ENCODE results near the gene MTURN.

MTURN gene

GRCh38 chr7:30139836-30140384 lies 5.1 kb downstream of the MTURN start:
- H3K9ac ChIP-seq (ENCODE audit: low read length): no peak overlapping the region
- H2BK5ac ChIP-seq (ENCODE audit: low read depth, low read length, poor library complexity, severe bottlenecking): no peak overlapping the region
- 76% methylated on average over 3 of the region's 4 CpGs for WGBS
- no peak overlapping the region for H3K27ac ChIP-seq (ENCODE audit: low read length, poor library complexity, severe bottlenecking)
- H3K4ac ChIP-seq (ENCODE audit: low read depth in 1 of 2, low read length in 2 of 2): no peak overlapping the region
- H3K4me1 ChIP-seq (ENCODE audit: control insufficient read depth, insufficient read depth, low read depth, low read length): peaks cover 8% of the 10 kb centered on the region
- no peak overlapping the region for H3K14ac ChIP-seq (ENCODE audit: low read length in 2 of 2)
- no peaks in the 10 kb centered on the region for H3K9me3 ChIP-seq (ENCODE audit: control insufficient read depth, low read length)
- peaks cover 0 to 3% of the 10 kb centered on the region in 2 experiments for H3K36me3 ChIP-seq (ENCODE audit: control insufficient read depth in 1 of 2, insufficient read depth in 2 of 2, low read depth in 1 of 2, low read length in 2 of 2)
- H4K91ac ChIP-seq (ENCODE audit: low read length): no peak overlapping the region
- no peak overlapping the region for H3K4me3 ChIP-seq (ENCODE audit: insufficient read depth in 1 of 2, low read depth in 1 of 2, low read length in 2 of 2)
- no peak overlapping the region for H3K18ac ChIP-seq (ENCODE audit: low read depth in 1 of 2, low read length in 2 of 2)
- H2BK12ac ChIP-seq (ENCODE audit: low read length in 2 of 2): no peak overlapping the region
- H3K23ac ChIP-seq (ENCODE audit: low read length in 2 of 2): no peak overlapping the region
- H4K8ac ChIP-seq (ENCODE audit: low read length): no peak overlapping the region
- no peak overlapping the region for H2BK15ac ChIP-seq (ENCODE audit: low read depth, poor library complexity, severe bottlenecking)
- H3K27me3 ChIP-seq (ENCODE audit: control insufficient read depth in 1 of 2, insufficient read depth in 1 of 2, low read length in 2 of 2): no peaks in the 10 kb centered on the region
- no peak for DNase-seq
- no peak overlapping the region for H2AFZ ChIP-seq (ENCODE audit: low read depth, low read length)
- H3K4me2 ChIP-seq (ENCODE audit: low read length, poor library complexity, severe bottlenecking): no peak overlapping the region
- H2BK120ac ChIP-seq (ENCODE audit: low read depth, low read length): no peak overlapping the region
- H2AK5ac ChIP-seq (ENCODE audit: low read length, severe bottlenecking): no peak overlapping the region
- H3K79me1 ChIP-seq (replicated peaks; ENCODE audit: low read length, poor library complexity, severe bottlenecking): peaks cover 10% of the 10 kb centered on the region

DNA sequence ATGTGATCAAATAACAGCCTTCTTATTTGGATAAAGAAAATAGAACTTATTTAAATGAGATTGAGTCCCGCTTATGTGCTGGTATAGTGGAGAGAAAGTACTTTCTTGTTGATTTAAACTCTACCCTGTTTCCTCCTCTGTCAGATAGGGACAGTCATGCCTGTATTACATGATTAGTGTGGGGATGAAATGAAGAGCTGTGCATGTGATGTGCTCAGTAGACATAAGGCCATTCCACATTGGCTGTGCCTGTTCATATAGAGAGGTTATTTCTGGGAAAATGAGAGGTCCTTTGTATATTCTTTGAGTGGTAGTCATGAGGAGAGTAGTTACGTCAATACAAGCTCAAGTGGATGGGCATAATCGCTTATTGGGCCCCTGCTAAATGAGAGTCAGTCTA lies 5.7 kb downstream of the MTURN start:
- Histone ChIP-seq H3K18ac (ENCODE audit: low read depth in 1 of 2, low read length in 2 of 2) (no peak overlapping the region), H2BK5ac (ENCODE audit: low read depth, low read length, poor library complexity, severe bottlenecking) (no peak overlapping the region), H3K9ac (ENCODE audit: low read length) (no peak overlapping the region), H2BK120ac (ENCODE audit: low read depth, low read length) (no peak overlapping the region), H2AFZ (ENCODE audit: low read depth, low read length) (no peak overlapping the region), H3K4me1 (ENCODE audit: control insufficient read depth, insufficient read depth, low read depth, low read length) (peaks cover 8% of the 10 kb centered on the region), H3K9me3 (ENCODE audit: control insufficient read depth, low read length) (no peaks in the 10 kb centered on the region), H4K8ac (ENCODE audit: low read length) (no peak overlapping the region), H3K27ac (ENCODE audit: low read length, poor library complexity, severe bottlenecking) (no peak overlapping the region), H3K4ac (ENCODE audit: low read depth in 1 of 2, low read length in 2 of 2) (no peak overlapping the region), H3K23ac (ENCODE audit: low read length in 2 of 2) (no peak overlapping the region), H2BK15ac (ENCODE audit: low read depth, poor library complexity, severe bottlenecking) (no peak overlapping the region), H2AK5ac (ENCODE audit: low read length, severe bottlenecking) (no peak overlapping the region), H4K91ac (ENCODE audit: low read length) (no peak overlapping the region), H3K4me2 (ENCODE audit: low read length, poor library complexity, severe bottlenecking) (no peak overlapping the region), H3K14ac (ENCODE audit: low read length in 2 of 2) (no peak overlapping the region), H2BK12ac (ENCODE audit: low read length in 2 of 2) (no peak overlapping the region), H3K79me1 (replicated peaks; ENCODE audit: low read length, poor library complexity, severe bottlenecking) (peaks cover 10% of the 10 kb centered on the region), H3K4me3 (ENCODE audit: insufficient read depth in 1 of 2, low read depth in 1 of 2, low read length in 2 of 2) (no peak overlapping the region), H3K36me3 (ENCODE audit: control insufficient read depth in 1 of 2, insufficient read depth in 2 of 2, low read depth in 1 of 2, low read length in 2 of 2) (peaks cover 0 to 3% of the 10 kb centered on the region in 2 experiments), H3K27me3 (ENCODE audit: control insufficient read depth in 1 of 2, insufficient read depth in 1 of 2, low read length in 2 of 2) (no peaks in the 10 kb centered on the region)
- WGBS: 97% methylated on average over 3 of the region's 3 CpGs
- DNase-seq: no peak

- H4K8ac ChIP-seq (ENCODE audit: low read length): no peak overlapping the region
- no peak overlapping the region for H3K4me2 ChIP-seq (ENCODE audit: low read length, poor library complexity, severe bottlenecking)
- no peak overlapping the region for H4K91ac ChIP-seq (ENCODE audit: low read length)
- H3K4ac ChIP-seq (ENCODE audit: low read depth in 1 of 2, low read length in 2 of 2): no peak overlapping the region
- H3K4me3 ChIP-seq (ENCODE audit: insufficient read depth in 1 of 2, low read depth in 1 of 2, low read length in 2 of 2): peak overlapping the region in 1 of 2 experiments; percentile 59
- H2BK120ac ChIP-seq (ENCODE audit: low read depth, low read length): no peak overlapping the region
- no peak overlapping the region for H3K18ac ChIP-seq (ENCODE audit: low read depth in 1 of 2, low read length in 2 of 2)
- no peak overlapping the region for H2AFZ ChIP-seq (ENCODE audit: low read depth, low read length)
- H3K36me3 ChIP-seq (ENCODE audit: control insufficient read depth in 1 of 2, insufficient read depth in 2 of 2, low read depth in 1 of 2, low read length in 2 of 2): peaks cover 0 to 9% of the 10 kb centered on the region in 2 experiments
- peaks cover 4% of the 10 kb centered on the region for H3K4me1 ChIP-seq (ENCODE audit: control insufficient read depth, insufficient read depth, low read depth, low read length)
- H2BK5ac ChIP-seq (ENCODE audit: low read depth, low read length, poor library complexity, severe bottlenecking): no peak overlapping the region
- no peaks in the 10 kb centered on the region for H3K27me3 ChIP-seq (ENCODE audit: control insufficient read depth in 1 of 2, insufficient read depth in 1 of 2, low read length in 2 of 2)
- H3K9ac ChIP-seq (ENCODE audit: low read length): peak overlapping the region; percentile 78
- H2BK15ac ChIP-seq (ENCODE audit: low read depth, poor library complexity, severe bottlenecking): no peak overlapping the region
- H3K27ac ChIP-seq (ENCODE audit: low read length, poor library complexity, severe bottlenecking): no peak overlapping the region
- 91% methylated on average over 9 of the region's 9 CpGs for WGBS
- H2BK12ac ChIP-seq (ENCODE audit: low read length in 2 of 2): no peak overlapping the region
- H3K14ac ChIP-seq (ENCODE audit: low read length in 2 of 2): no peak overlapping the region
- DNase-seq: peak; percentile 15
- no peak overlapping the region for H2AK5ac ChIP-seq (ENCODE audit: low read length, severe bottlenecking)
- H3K23ac ChIP-seq (ENCODE audit: low read length in 2 of 2): no peak overlapping the region
- H3K79me1 ChIP-seq (replicated peaks; ENCODE audit: low read length, poor library complexity, severe bottlenecking): peaks cover 10% of the 10 kb centered on the region
- H3K9me3 ChIP-seq (ENCODE audit: control insufficient read depth, low read length): no peaks in the 10 kb centered on the region
These were observed 7.9 kb downstream of the MTURN start for GRCh38 chr7:30142710-30143109.

DNA sequence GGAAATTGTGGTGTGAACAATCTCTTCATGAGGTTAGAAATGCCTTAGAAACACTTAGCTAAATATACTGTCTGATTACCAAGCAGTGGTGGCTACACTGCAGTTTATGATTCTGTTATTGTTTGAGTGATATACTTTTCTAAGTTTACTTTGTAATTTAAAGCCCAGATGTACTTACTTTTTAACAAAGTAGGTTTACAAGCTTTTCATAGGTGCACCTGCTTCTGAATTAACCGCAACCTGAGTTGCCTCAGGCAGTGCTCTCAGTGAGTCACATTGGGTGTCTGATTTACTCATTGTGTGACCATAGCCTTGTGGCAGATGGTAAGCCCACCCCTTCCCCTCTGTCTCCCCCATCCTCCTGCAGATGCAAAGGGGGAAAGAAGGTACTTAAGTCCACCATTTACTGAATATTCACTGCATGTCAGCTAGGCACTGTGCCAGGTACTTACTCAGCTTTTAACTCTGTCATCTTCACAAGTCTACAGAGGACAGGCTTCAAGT lies 9.0 kb downstream of the MTURN start:
- Histone ChIP-seq H2BK12ac (ENCODE audit: low read length in 2 of 2) (no peak overlapping the region), H4K91ac (ENCODE audit: low read length) (no peak overlapping the region), H3K4me1 (ENCODE audit: control insufficient read depth, insufficient read depth, low read depth, low read length) (peaks cover 4% of the 10 kb centered on the region)

More for the DNA sequence above, 9.0 kb downstream of the MTURN start:
- no peaks in the 10 kb centered on the region for H3K9me3 ChIP-seq (ENCODE audit: control insufficient read depth, low read length)
- H2BK15ac ChIP-seq (ENCODE audit: low read depth, poor library complexity, severe bottlenecking): no peak overlapping the region
- H3K9ac ChIP-seq (ENCODE audit: low read length): no peak overlapping the region
- H3K27me3 ChIP-seq (ENCODE audit: control insufficient read depth in 1 of 2, insufficient read depth in 1 of 2, low read length in 2 of 2): no peaks in the 10 kb centered on the region
- H3K18ac ChIP-seq (ENCODE audit: low read depth in 1 of 2, low read length in 2 of 2): no peak overlapping the region
- no peak overlapping the region for H2AK5ac ChIP-seq (ENCODE audit: low read length, severe bottlenecking)
- no peak overlapping the region for H2BK120ac ChIP-seq (ENCODE audit: low read depth, low read length)
- H3K79me1 ChIP-seq (replicated peaks; ENCODE audit: low read length, poor library complexity, severe bottlenecking): peaks cover 10% of the 10 kb centered on the region
- no peak overlapping the region for H4K8ac ChIP-seq (ENCODE audit: low read length)
- no peak overlapping the region for H3K4me2 ChIP-seq (ENCODE audit: low read length, poor library complexity, severe bottlenecking)
- 95% methylated on average over 1 of the region's 1 CpG for WGBS
- no peak overlapping the region for H3K23ac ChIP-seq (ENCODE audit: low read length in 2 of 2)
- no peak overlapping the region for H3K4ac ChIP-seq (ENCODE audit: low read depth in 1 of 2, low read length in 2 of 2)
- H2AFZ ChIP-seq (ENCODE audit: low read depth, low read length): no peak overlapping the region
- no peak overlapping the region for H2BK5ac ChIP-seq (ENCODE audit: low read depth, low read length, poor library complexity, severe bottlenecking)
- H3K4me3 ChIP-seq (ENCODE audit: insufficient read depth in 1 of 2, low read depth in 1 of 2, low read length in 2 of 2): no peak overlapping the region
- no peak overlapping the region for H3K27ac ChIP-seq (ENCODE audit: low read length, poor library complexity, severe bottlenecking)
- H3K14ac ChIP-seq (ENCODE audit: low read length in 2 of 2): no peak overlapping the region
- peaks cover 0 to 8% of the 10 kb centered on the region in 2 experiments for H3K36me3 ChIP-seq (ENCODE audit: control insufficient read depth in 1 of 2, insufficient read depth in 2 of 2, low read depth in 1 of 2, low read length in 2 of 2)
- DNase-seq: no peak

All from mesenchymal stem cell (in vitro differentiated cells and primary cell).